ENCODE results near the gene ULK3. TPM values are rescaled to one million over a fixed set of nuclear protein-coding genes. Genes with fewer than 3 reads are reported as not detected.

The ULK3 gene
- total RNA-seq, 1 experiment from 2014 or later, result 38.9 TPM

GRCh38 chr15:74847432-74847831, 4.5 kb upstream of the ULK3 start:
- CTCF ChIA-PET, result interaction anchor here (0.7 to 2.3 kb wide), 3 partner anchors 8 to 207 kb away, joined by 3 to 10 read pairs (median 7); no protein-coding TSS in a partner anchor
- no peak for ATAC-seq
- H3K9me3 Mint-ChIP-seq, result no peaks in the 10 kb centered on the region
- POLR2A ChIA-PET, result no interaction called here
- TF ChIP-seq JAZF1 (CRISPR knock-in tag; IDR thresholded peaks at IDR 0.05), result no peak
- no peak for TF ChIP-seq STAT6 (CRISPR knock-in tag; conservative IDR thresholded peaks at IDR 0.05; ENCODE audit: low read depth)
- no peak for TF ChIP-seq GRHL2 (CRISPR knock-in tag; IDR thresholded peaks at IDR 0.05; ENCODE audit: insufficient replicate concordance, severe bottlenecking)
- no peak for TF ChIP-seq FOXJ3 (CRISPR knock-in tag; IDR thresholded peaks at IDR 0.05; ENCODE audit: borderline replicate concordance)
- TF ChIP-seq, protein P1, sequence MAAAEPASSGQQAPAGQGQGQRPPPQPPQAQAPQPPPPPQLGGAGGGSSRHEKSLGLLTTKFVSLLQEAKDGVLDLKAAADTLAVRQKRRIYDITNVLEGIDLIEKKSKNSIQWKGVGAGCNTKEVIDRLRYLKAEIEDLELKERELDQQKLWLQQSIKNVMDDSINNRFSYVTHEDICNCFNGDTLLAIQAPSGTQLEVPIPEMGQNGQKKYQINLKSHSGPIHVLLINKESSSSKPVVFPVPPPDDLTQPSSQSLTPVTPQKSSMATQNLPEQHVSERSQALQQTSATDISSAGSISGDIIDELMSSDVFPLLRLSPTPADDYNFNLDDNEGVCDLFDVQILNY (CRISPR knock-in tag; IDR thresholded peaks at IDR 0.05), result no peak
- no peak for TF ChIP-seq MYBL2 (CRISPR knock-in tag; IDR thresholded peaks at IDR 0.05)
- no peak for TF ChIP-seq RELA (CRISPR knock-in tag; IDR thresholded peaks at IDR 0.05; ENCODE audit: borderline replicate concordance)
- TF ChIP-seq NR2C2 (CRISPR knock-in tag; IDR thresholded peaks at IDR 0.05), result no peak
- no peak for TF ChIP-seq CREM (CRISPR knock-in tag; IDR thresholded peaks at IDR 0.05)
- TF ChIP-seq HMGA2 (CRISPR knock-in tag; IDR thresholded peaks at IDR 0.05), result no peak
- no peak for TF ChIP-seq CBFB (CRISPR knock-in tag; IDR thresholded peaks at IDR 0.05; ENCODE audit: low read depth)
- DNase-seq (ENCODE audit: low spot score), result no peak
- peaks cover 5% of the 10 kb centered on the region for H3K4me1 Mint-ChIP-seq
- H3K27ac Mint-ChIP-seq, result no peak overlapping the region
- no peak overlapping the region for H3K4me3 Mint-ChIP-seq
- H3K27me3 Mint-ChIP-seq (ENCODE audit: low read depth), result no peaks in the 10 kb centered on the region
- H3K36me3 Mint-ChIP-seq, result peaks cover 12% of the 10 kb centered on the region

- POLR2A ChIA-PET, result no interaction called here
- H3K4me1 Mint-ChIP-seq, result peaks cover 18% of the 10 kb centered on the region
- CTCF ChIA-PET, result interaction anchor here (0.9 to 4.3 kb wide), 4 partner anchors 10 to 75 kb away, joined by 3 to 33 read pairs (median 7); no protein-coding TSS in a partner anchor
Measured at GRCh38 chr15:74845581-74845980, 2.6 kb upstream of the ULK3 start.

More at GRCh38 chr15:74845581-74845980, 2.6 kb upstream of the ULK3 start:
- H3K4me3 Mint-ChIP-seq, result no peak overlapping the region
- H3K36me3 Mint-ChIP-seq, result peaks cover 3% of the 10 kb centered on the region
- no peaks in the 10 kb centered on the region for H3K9me3 Mint-ChIP-seq
- ATAC-seq (no peak), DNase-seq (ENCODE audit: low spot score) (no peak)
- no peak overlapping the region for H3K27ac Mint-ChIP-seq
- TF ChIP-seq ATF3 (CRISPR knock-in tag; conservative IDR thresholded peaks at IDR 0.05) (no peak), HMGA2 (CRISPR knock-in tag; IDR thresholded peaks at IDR 0.05) (no peak), USF1 (CRISPR knock-in tag; IDR thresholded peaks at IDR 0.05) (no peak), E2F1 (CRISPR knock-in tag; IDR thresholded peaks at IDR 0.05) (no peak), TEAD1 (CRISPR knock-in tag; IDR thresholded peaks at IDR 0.05) (no peak), IRF2 (CRISPR knock-in tag; IDR thresholded peaks at IDR 0.05; ENCODE audit: borderline replicate concordance, low read depth) (no peak), CTCF (IDR thresholded peaks at IDR 0.05) (no peak), FOXJ3 (CRISPR knock-in tag; IDR thresholded peaks at IDR 0.05; ENCODE audit: borderline replicate concordance) (no peak), ZNF416 (CRISPR knock-in tag; IDR thresholded peaks at IDR 0.05) (no peak), JAZF1 (CRISPR knock-in tag; IDR thresholded peaks at IDR 0.05) (no peak), PRDM15 (CRISPR knock-in tag; IDR thresholded peaks at IDR 0.05) (no peak)
- H3K27me3 Mint-ChIP-seq (ENCODE audit: low read depth), result no peaks in the 10 kb centered on the region

Measured in WTC11 (cell line).